HepG2 (cell line): ENCODE measurements around the gene INTS3. TPM values are rescaled to one million over a fixed set of nuclear protein-coding genes. Genes with fewer than 3 reads are reported as not detected.

Experiments
- ATM ChIP-seq: fragments of 450-650 bp; IDR thresholded peaks from 2 replicates; pipeline ENCODE4 v1.7.1; 2017; ENCODE audit warnings: mild to moderate bottlenecking, borderline replicate concordance
- BCL3 ChIP-seq: sonication (generic); formaldehyde crosslinking; IDR thresholded peaks from 2 replicates; pipeline ENCODE4 v1.5.1; 2020; ENCODE audit warnings: mild to moderate bottlenecking, missing genetic modification reagents, moderate library complexity
- CC2D1A ChIP-seq: sonication (generic); formaldehyde crosslinking; IDR thresholded peaks from 2 replicates; pipeline ENCODE4 v1.8.1; 2023; ENCODE audit warnings: mild to moderate bottlenecking, missing genetic modification reagents
- CCAR2 ChIP-seq: fragments of 200-400 bp; formaldehyde crosslinking; optimal IDR thresholded peaks from 2 replicates; pipeline ENCODE3; 2018; ENCODE audit warnings: low read depth, mild to moderate bottlenecking, low read length, moderate library complexity
- DNMT3B ChIP-seq: conservative IDR thresholded peaks from 2 replicates; pipeline ENCODE4 v1.6.1; 2016; ENCODE audit warnings: missing biosample characterization, control low read depth
- HMG20A ChIP-seq: IDR thresholded peaks from 2 replicates; pipeline ENCODE4 v1.6.1; 2016; ENCODE audit warnings: borderline replicate concordance
- HNF4G ChIP-seq, 2 experiments: sonication (generic) in 1 of 2; formaldehyde crosslinking in 1 of 2; IDR thresholded peaks; 2 replicates each; pipeline versions ENCODE4 v1.4.0 to v1.6.1; 2011 to 2020; ENCODE audit warnings: borderline replicate concordance in 2 of 2, low read depth in 2 of 2, mild to moderate bottlenecking in 2 of 2, low read length in 1 of 2, missing genetic modification reagents in 1 of 2, moderate library complexity in 1 of 2
- IRX3 ChIP-seq: sonication (generic); formaldehyde crosslinking; IDR thresholded peaks from 2 replicates; pipeline ENCODE4 v1.8.1; 2023; ENCODE audit warnings: mild to moderate bottlenecking, low read depth, missing genetic modification reagents, borderline replicate concordance
- KLF6 ChIP-seq: IDR thresholded peaks from 2 replicates; pipeline ENCODE4 v1.8.0; 2016; ENCODE audit warnings: missing biosample characterization, missing genetic modification reagents
- MTA3 ChIP-seq: sonication (generic); formaldehyde crosslinking; IDR thresholded peaks from 2 replicates; pipeline ENCODE4 v1.4.0; 2020; ENCODE audit warnings: missing genetic modification reagents
- RFXAP ChIP-seq: sonication (generic); formaldehyde crosslinking; IDR thresholded peaks from 2 replicates; pipeline ENCODE4 v1.4.0; 2020; ENCODE audit warnings: missing genetic modification reagents, borderline replicate concordance
- ZNF274 ChIP-seq: sonication (generic); formaldehyde crosslinking; IDR thresholded peaks from 2 replicates; pipeline ENCODE4 v1.5.1; 2020; ENCODE audit warnings: mild to moderate bottlenecking, missing genetic modification reagents
- ZNF337 ChIP-seq: sonication (generic); formaldehyde crosslinking; IDR thresholded peaks from 2 replicates; pipeline ENCODE4 v1.5.1; 2020; ENCODE audit warnings: missing genetic modification reagents, low read depth, mild to moderate bottlenecking, borderline replicate concordance
- ZNF441 ChIP-seq: sonication (generic); formaldehyde crosslinking; IDR thresholded peaks from 2 replicates; pipeline ENCODE4 v1.7.0; 2021; ENCODE audit warnings: missing genetic modification reagents, borderline replicate concordance
- ZNF552 ChIP-seq: sonication (generic); formaldehyde crosslinking; IDR thresholded peaks from 2 replicates; pipeline ENCODE4 v1.9.0; 2022; ENCODE audit warnings: missing genetic modification reagents, mild to moderate bottlenecking, borderline replicate concordance
- ZNF761 ChIP-seq: sonication (generic); formaldehyde crosslinking; conservative IDR thresholded peaks from 2 replicates; pipeline ENCODE4 v1.4.0; 2020; ENCODE audit warnings: mild to moderate bottlenecking, missing genetic modification reagents
- ZNF775 ChIP-seq: sonication (generic); formaldehyde crosslinking; IDR thresholded peaks from 2 replicates; pipeline ENCODE4 v1.4.0; 2020; ENCODE audit warnings: missing genetic modification reagents, mild to moderate bottlenecking, moderate library complexity, borderline replicate concordance
- polyA plus RNA-seq, 8 experiments: library from polyadenylated mRNA; depleted of rRNA in 3 of 8; stranded (reverse) in 7 of 8; unstranded in 1 of 8; fragments of >200 nt; fragmentation: Illumina TruSeq in 4 of 8; extraction: Trizol in 4 of 8; gene quantifications; 2 replicates each; pipeline versions ENCODE4 v1.2.1 to v1.2.3, GENCODE V29; 2011 to 2016; ENCODE audit warnings: low read depth in 4 of 8, missing spikeins in 1 of 8, mixed read lengths in 1 of 8; ENCODE audit not compliant: insufficient read depth in 1 of 8
- total RNA-seq, 5 experiments: library from RNA; depleted of rRNA; stranded (reverse); fragments of >200 nt; fragmentation: Illumina TruSeq; extraction: Trizol; gene quantifications; 2 replicates each; pipeline ENCODE4 v1.2.3, GENCODE V29; 2016; ENCODE audit warnings: low read depth in 1 of 5
- TF ChIP-seq, protein P1 (sequence below), 2 experiments: sonication (generic) in 1 of 2; formaldehyde crosslinking in 1 of 2; IDR thresholded peaks; 2 replicates each; pipeline versions ENCODE4 v1.4.0 to v1.6.1; 2016 to 2020; ENCODE audit warnings: borderline replicate concordance in 1 of 2, low read depth in 1 of 2, mild to moderate bottlenecking in 1 of 2, missing genetic modification reagents in 1 of 2
- TF ChIP-seq, protein P2 (sequence below): sonication (generic); formaldehyde crosslinking; IDR thresholded peaks from 2 replicates; pipeline ENCODE4 v1.9.0; 2021; ENCODE audit warnings: missing genetic modification reagents, borderline replicate concordance

Gene INTS3
- total and polyA plus RNA-seq, 2 of the 13 experiments (the other 11 are each of a cell fraction or from before 2014, with no cell fraction given): 17.2 to 27.2 TPM

DNA sequence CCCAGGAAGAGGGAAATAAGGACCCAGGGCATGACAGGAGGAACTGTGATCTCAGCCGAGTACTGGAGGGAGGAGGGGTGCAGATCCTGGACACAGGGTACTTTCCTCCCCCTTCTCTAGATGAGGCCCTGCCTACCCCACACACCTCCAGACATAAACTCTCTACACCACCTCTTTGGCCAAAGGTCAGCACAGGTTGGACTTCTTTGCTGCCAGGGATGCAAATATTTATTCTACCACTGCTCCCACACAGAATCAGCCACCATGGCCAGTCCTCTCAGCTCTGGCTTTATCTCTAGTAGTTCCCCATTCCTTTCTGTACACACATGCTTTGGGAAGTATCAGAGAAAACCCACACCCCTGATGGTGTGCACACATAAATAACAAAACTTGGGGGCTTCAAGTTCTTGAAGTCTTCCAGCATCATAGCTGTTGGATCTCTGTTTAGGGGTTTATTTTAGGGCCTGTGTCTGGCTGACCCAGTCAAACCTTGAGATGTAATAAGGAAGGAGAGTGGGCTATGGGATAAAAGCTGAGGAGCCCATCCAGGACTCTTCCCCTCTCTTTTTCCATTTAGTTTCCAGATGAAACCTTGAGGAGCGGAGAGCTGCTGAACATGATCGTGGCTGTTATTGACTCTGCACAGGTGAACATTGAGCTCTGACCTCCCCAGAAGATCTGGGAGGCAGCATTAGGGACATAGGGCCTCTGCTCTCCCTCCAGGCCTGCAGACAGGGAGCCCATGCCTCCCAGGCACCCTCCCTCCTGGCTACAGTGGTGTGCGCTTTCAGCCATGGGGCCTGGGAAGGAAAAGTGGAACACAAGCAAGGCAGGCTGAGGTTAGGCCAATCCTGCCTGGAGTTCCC, 40.7 kb downstream of the INTS3 start (continued):
- peak; percentile 91 for TF ChIP-seq HNF4G (IDR thresholded peaks at IDR 0.05; ENCODE audit: borderline replicate concordance, low read depth, low read length)
- no peak for TF ChIP-seq HNF4G (CRISPR knock-in tag; IDR thresholded peaks at IDR 0.05; ENCODE audit: borderline replicate concordance, low read depth)
- no peak for TF ChIP-seq RFXAP
- TF ChIP-seq, protein P1, sequence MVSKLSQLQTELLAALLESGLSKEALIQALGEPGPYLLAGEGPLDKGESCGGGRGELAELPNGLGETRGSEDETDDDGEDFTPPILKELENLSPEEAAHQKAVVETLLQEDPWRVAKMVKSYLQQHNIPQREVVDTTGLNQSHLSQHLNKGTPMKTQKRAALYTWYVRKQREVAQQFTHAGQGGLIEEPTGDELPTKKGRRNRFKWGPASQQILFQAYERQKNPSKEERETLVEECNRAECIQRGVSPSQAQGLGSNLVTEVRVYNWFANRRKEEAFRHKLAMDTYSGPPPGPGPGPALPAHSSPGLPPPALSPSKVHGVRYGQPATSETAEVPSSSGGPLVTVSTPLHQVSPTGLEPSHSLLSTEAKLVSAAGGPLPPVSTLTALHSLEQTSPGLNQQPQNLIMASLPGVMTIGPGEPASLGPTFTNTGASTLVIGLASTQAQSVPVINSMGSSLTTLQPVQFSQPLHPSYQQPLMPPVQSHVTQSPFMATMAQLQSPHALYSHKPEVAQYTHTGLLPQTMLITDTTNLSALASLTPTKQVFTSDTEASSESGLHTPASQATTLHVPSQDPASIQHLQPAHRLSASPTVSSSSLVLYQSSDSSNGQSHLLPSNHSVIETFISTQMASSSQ (IDR thresholded peaks at IDR 0.05; ENCODE audit: low read depth): no peak
- TF ChIP-seq, protein P1 (CRISPR knock-in tag; IDR thresholded peaks at IDR 0.05; ENCODE audit: borderline replicate concordance): no peak
- no peak for TF ChIP-seq ZNF274 (CRISPR knock-in tag)
- no peak for TF ChIP-seq KLF6 (CRISPR knock-in tag)
- no peak for TF ChIP-seq ZNF761 (CRISPR knock-in tag)
- no peak for TF ChIP-seq ATM
- TF ChIP-seq CCAR2: no peak
- TF ChIP-seq HMG20A (CRISPR knock-in tag): no peak
- TF ChIP-seq ZNF552: no peak
- no peak for TF ChIP-seq CC2D1A (CRISPR knock-in tag)
- no peak for TF ChIP-seq IRX3 (CRISPR knock-in tag)
- no peak for TF ChIP-seq BCL3 (CRISPR knock-in tag)
- no peak for TF ChIP-seq MTA3 (CRISPR knock-in tag)
- TF ChIP-seq, protein P2, sequence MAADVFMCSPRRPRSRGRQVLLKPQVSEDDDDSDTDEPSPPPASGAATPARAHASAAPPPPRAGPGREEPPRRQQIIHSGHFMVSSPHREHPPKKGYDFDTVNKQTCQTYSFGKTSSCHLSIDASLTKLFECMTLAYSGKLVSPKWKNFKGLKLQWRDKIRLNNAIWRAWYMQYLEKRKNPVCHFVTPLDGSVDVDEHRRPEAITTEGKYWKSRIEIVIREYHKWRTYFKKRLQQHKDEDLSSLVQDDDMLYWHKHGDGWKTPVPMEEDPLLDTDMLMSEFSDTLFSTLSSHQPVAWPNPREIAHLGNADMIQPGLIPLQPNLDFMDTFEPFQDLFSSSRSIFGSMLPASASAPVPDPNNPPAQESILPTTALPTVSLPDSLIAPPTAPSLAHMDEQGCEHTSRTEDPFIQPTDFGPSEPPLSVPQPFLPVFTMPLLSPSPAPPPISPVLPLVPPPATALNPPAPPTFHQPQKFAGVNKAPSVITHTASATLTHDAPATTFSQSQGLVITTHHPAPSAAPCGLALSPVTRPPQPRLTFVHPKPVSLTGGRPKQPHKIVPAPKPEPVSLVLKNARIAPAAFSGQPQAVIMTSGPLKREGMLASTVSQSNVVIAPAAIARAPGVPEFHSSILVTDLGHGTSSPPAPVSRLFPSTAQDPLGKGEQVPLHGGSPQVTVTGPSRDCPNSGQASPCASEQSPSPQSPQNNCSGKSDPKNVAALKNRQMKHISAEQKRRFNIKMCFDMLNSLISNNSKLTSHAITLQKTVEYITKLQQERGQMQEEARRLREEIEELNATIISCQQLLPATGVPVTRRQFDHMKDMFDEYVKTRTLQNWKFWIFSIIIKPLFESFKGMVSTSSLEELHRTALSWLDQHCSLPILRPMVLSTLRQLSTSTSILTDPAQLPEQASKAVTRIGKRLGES (CRISPR knock-in tag): no peak
- no peak for TF ChIP-seq ZNF441 (CRISPR knock-in tag)
- TF ChIP-seq DNMT3B (CRISPR knock-in tag): no peak
- no peak for TF ChIP-seq ZNF337 (CRISPR knock-in tag)
- TF ChIP-seq ZNF775: no peak
